Coronary artery (tissue), 2 donors: ENCODE measurements around the gene TLR5.

Experiments used
- DNase-seq: peaks from one replicate; pipeline ENCODE4 v3.0.0-alpha.2; 2017; ENCODE audit warnings: low spot score
- H3K27ac ChIP-seq, 2 donors: fragments of 200-600 bp; sonication (generic); one replicate each; pipeline ENCODE4 v1.5.1; 2016 to 2019
- H3K4me3 ChIP-seq: fragments of 200-600 bp; sonication (generic); 2 replicates; pipeline ENCODE4 v1.5.1; 2016; ENCODE audit warnings: mild to moderate bottlenecking, moderate library complexity
- CTCF ChIP-seq: fragments of 200-600 bp; sonication (generic); IDR thresholded peaks from one replicate; pipeline ENCODE4 v1.5.1; 2019; ENCODE audit warnings: antibody characterized with exemption

The TLR5 gene

DNA sequence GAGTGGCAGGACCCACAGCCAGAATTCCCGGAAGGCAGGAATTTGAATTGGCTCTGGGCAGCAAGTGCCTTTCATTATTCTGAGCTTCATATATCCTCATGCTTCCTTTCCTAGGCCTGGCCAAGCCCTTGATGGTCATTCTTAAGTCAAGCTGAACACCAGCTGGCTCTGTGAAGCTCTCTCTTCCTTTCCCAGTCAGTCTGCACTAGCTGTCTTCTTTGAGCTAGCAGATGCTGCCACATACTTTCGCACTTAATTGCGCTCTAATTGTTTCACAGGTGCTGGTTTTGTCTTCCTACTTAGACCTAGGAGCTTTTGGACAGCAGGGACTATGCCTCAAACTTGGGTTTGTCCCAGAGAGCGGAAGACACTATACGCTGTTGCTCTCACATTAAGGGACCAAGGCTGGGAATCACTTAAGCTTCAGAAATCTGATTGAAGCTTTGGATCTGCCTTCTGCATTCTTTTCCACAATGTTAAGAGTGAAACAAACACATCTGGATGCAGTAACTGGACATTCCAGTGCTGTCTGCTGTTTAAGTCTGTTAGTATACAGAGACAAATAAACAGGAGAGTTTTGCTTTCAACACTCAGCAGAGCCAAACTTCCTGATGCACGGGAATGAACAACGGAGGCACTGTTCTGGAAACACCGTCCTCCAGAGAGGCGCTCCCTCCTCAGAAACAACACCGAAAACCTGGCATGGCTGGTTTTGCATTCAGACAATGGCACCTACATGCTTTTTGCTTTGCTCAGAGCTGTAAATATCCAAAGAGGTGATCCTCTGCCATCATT, 2.2 kb downstream of the TLR5 start:
- H3K27ac ChIP-seq, result peak overlapping the region in 1 of 2 donors; percentile 33
- TF ChIP-seq CTCF, result no peak
- H3K4me3 ChIP-seq, result no peak overlapping the region
- no peak for DNase-seq

DNA sequence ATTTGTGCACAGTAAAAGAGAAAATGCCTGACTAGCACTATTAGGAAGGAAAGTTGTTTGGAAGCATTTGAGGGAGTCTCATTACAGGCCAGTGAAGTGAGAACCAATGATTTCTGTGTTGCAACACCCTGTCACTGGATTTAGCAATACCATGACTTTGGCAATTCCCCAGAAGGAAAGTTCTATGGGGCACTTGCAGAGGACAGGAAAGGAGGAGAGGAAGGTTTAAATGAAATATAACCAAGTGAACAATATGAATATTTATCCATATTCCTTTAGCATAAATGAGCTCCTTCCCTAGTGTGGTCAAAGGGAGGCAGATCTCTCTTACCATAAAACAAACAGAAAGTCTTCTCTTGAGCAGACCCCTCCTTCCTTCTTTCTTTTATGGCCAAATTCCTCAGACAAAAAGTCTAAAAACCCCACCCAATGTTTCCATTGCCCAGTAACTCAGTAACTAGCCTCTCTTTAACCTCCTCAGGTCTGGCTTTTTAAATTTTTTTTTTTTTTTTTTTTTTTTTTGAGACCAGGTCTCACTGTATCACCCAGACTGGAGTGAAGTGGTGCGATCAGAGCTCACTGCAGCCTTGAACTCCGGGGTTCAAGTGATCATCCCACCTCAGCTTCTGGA, 5.5 kb downstream of the TLR5 start:
- Histone ChIP-seq H3K4me3 (no peak overlapping the region), H3K27ac (peak overlapping the region in 1 of 2 donors; percentile 57)
- DNase-seq, result no peak
- TF ChIP-seq CTCF, result no peak

DNA sequence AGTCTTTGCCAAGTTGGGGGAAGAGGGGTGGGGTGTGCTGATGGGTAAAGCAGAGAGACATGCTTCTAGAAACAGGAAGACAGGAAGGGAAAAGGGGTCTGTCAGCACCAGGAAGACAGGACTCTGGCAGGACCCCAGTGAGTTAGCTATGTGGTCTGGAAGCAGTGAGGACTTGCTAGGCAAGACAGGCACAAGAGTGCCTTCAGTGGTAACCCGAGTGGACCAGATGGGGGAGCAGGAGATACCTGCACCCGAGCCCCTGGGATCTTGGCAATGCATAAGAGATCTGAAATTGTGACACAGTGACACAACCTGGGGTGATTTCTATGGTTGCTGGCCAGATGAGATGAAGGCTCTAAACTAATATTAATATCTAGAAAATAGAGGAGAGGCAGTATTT, 7.0 kb downstream of the TLR5 start:
- no peak for TF ChIP-seq CTCF
- no peak for DNase-seq
- no peak overlapping the region for H3K4me3 ChIP-seq
- H3K27ac ChIP-seq, result no peak overlapping the region

- TF ChIP-seq CTCF, result no peak
- H3K4me3 ChIP-seq, result no peak overlapping the region
- peak; percentile 79 for DNase-seq
- peak overlapping the region in 1 of 2 donors; percentile 15 for H3K27ac ChIP-seq
These were observed 7.7 kb downstream of the TLR5 start for GRCh38 chr1:223135176-223135942.

- H3K4me3 ChIP-seq, result peak overlapping the region; percentile 70
- DNase-seq, result peak; percentile 87
- peak overlapping the region; percentile 39 to 79 for H3K27ac ChIP-seq
- peak; percentile 82 for TF ChIP-seq CTCF
These were observed 9.1 kb downstream of the TLR5 start for GRCh38 chr1:223133824-223134435.

DNA sequence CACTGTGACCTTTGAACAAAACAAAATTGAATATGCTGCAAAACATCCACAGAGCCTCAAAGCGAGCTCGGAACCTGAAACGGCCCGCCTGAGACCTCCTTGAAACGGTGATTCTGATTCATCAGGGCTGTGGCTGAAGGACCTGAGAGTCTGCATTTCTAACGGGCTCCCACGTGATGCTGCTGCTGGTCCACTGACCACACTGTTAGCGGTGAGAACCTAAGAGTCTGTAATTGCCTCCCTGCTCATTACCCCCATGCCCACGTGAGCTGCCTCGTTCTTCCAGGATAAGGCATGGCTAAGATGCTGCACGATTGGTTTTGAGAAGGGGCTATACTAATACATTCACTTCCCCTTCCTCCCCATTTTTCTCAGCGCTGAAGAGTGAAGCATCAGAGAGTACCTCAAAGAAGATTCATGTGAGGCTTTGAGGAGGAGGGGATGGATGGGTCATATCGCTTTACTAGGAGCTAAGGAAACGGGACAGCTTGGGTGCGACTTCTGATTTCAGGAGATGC, 9.7 kb downstream of the TLR5 start:
- Histone ChIP-seq H3K27ac (peak overlapping the region in 1 of 2 donors; percentile 79), H3K4me3 (peak overlapping the region; percentile 70)
- no peak for DNase-seq
- TF ChIP-seq CTCF, result no peak
